GM19099 (cell line): Measurements from ENCODE around the gene GRID1.

Source experiments
- POLR2A ChIP-seq: IDR thresholded peaks from 3 replicates; pipeline ENCODE4 v1.6.1; 2011; ENCODE audit warnings: low read depth; ENCODE audit not compliant: insufficient read length; ENCODE audit errors: extremely low read depth

Gene GRID1

DNA sequence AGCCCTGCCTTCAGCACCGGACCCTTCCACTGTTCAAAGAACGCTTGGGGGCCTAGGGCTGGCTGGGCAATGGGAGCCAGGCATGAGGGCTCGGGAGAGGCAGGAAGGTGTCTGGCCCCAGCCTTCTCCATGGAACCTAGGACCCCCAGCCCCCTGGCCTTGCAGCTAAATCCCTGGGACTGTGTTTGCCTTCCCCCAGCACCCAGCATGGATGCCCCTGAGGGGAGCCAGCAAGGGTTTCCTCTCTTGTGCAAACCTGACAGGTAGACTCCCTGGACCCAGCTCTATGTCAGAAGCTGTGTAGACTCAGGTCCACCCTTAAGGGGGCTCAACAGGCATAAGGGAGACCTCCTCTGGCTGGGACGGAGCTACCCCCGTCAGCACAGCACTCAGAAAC is 288.0 kb downstream of the GRID1 start:
- TF ChIP-seq POLR2A: no peak

DNA sequence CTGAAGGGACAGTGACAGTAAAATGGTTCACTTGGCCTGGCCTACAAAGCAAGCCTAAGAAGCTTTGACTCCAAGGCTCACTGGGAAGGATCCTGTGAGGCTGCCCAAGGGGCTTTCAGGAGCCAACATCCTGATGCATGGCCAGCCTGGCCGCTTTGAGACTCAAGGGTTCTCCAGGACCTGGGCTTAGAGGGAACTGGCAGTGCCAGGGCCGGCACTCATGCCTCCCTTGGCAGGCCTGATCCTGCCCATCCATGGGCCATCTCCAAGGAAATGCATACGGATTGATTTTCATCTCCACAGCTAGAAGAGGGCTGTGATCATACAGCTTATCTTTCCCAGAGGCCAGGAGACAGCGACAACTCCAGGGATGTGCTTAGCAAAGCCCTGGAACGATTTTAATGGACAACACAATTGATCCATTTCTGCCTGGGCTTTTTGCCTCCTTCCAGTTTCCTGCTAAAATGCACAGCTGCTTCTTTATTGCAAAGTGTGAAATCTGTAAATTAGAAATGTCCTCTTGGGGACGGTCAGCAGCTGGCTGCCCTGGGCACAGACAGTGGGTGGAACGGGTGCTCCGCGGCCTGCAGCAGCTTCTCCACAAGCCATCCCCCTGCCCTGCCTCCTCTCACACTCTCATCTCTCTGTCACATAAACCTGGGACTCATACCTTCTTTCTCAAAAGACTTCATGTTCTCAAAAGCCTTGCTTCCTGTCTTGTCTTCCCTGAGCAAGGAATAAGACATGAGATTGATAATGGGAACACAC is 288.5 kb downstream of the GRID1 start:
- no peak for TF ChIP-seq POLR2A

DNA sequence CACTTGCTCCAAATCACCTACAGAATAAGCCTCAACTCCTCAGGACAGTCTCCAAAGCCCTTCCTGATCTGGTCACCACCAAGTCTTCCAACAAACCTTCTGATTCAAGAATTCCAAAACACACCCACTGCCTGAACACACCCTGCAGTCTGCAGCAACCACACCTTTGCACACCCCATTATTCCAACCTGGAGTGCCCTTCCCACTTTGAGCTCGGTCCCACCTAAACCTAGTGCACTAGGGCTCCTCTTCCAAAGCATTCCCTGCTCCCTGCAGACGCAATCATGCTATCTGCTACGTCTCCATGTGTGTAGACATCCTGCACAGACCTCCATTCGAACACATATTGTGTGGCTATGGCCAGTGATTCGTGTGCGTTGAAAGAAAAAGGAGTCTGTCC is 289.3 kb downstream of the GRID1 start:
- no peak for TF ChIP-seq POLR2A

DNA sequence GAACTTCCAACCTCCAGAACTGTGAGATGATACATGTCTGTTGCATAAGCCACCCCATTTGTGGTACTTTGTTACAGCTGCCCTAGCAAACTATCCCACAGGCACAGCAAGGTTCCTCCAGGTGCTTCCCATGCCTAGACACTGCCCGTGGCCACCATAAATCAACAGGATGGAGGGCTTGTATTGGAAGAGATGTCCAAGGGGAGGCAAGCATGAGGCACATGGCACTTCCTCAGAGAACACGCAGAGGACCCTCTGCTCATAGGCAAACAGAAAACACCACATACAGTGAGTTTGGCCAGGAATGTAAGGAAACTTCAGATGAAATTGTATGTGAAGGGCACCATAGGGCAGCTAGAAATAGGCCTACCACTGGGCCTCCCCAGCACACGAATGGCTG is 291.1 kb downstream of the GRID1 start:
- no peak for TF ChIP-seq POLR2A

DNA sequence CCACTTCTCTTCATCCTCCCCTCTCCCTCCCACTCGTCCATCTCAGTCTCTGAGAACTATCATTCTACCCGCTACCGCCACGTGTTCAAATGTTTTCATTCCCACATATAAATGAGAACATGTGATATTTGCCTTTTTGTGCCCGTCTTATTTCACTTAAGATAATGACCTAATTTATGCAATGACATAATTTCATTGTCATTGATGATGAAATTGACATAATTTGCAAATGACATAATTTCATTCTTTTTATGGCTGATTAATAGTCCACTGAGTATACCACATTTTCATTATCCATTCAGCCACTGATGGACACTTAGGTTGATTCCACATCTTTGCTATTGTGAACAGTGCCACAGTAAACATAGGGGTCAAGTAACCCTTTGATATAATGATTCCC is 292.3 kb downstream of the GRID1 start:
- TF ChIP-seq POLR2A: no peak

DNA sequence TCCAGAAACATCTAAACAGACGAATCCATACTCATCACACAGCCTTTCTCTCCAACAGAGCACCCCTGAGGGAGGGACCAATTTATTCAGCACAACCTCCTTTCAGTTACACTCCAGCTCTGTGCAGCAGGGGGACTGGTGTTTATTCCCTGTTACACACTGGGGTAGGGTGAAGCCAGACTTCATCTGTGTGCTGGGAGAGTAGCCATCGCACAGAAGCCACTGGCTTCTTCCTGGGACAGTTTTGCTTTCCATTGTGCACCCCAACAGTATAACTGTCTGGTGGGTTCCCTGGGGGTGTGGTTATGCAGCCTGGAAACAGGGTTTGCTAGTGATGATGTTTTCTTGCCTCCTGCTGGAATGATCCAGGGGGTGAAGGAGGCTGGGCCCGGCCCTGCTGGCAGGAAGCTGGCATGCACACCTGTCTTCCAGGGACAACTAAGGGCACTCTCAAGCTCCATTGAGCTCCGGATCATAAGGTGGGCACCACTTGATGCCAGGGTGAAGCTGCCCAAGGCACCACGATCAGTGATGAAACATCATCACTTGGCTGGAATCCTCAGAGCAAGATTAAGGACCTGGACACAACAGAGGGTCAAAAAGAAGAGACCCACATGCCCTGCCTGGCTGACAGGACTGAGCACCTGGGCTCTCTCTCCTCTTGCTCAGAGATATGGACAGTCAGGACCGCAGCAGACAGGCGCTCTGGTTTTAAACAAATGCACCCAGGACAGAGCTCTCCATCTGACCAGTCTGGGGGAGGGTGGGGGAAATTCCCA is 293.2 kb downstream of the GRID1 start:
- TF ChIP-seq POLR2A: no peak

DNA sequence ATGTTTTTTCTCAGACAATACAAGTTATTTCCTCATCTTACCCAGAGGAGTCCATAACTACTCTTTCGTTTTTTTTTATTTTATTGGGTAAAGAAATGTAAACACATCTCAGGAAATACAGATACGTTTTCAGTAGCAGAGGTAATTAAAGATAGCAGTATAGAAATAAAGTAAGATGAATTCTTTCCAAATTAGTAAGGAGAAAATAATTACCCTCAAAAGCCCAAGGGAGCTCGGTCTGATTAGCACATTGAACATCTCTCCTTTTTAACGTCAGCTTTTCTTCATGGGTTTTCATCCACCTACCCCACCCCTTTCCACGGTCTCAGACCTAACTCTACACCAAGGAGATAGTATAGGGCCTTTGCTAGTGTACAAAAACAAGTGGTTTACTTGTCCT is 294.2 kb downstream of the GRID1 start:
- no peak for TF ChIP-seq POLR2A

DNA sequence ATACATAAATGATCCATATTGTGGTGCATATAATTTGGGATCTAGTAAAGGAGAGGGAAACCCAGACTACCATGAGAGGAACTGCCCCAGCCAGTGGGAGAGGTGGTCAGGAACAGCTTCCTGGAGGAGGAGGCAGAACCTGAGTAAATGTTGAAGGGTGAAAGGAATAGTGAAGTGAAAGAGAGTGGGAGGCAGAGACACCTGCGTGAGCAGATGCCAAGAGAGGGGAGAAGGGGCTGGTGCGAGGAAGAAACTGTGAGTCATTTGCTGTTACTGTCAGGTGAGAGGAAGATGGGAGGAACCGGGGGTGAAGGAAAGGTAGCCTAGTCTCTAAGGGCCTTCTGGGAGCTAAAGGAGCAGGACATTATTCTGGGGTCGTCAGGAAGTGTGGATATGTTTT is 294.8 kb downstream of the GRID1 start:
- TF ChIP-seq POLR2A: no peak

DNA sequence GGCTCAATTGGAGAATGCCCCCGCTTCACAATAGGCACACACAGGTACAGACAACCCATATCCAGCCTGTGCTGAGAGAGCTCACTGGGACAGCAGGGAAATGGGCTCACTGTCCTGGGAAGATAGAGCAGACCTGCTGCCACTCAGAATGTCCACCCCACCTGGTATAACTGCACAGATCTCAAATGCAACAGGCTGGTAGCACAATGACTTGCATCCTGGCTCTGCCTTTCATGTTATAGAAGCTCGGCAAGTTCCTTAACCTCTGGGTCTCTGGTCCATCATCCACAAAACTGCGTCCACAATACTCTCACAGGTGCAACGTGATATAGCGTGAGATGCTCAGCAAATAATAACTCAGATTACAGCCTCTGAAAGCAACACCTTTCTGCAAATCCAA is 295.4 kb downstream of the GRID1 start:
- no peak for TF ChIP-seq POLR2A

DNA sequence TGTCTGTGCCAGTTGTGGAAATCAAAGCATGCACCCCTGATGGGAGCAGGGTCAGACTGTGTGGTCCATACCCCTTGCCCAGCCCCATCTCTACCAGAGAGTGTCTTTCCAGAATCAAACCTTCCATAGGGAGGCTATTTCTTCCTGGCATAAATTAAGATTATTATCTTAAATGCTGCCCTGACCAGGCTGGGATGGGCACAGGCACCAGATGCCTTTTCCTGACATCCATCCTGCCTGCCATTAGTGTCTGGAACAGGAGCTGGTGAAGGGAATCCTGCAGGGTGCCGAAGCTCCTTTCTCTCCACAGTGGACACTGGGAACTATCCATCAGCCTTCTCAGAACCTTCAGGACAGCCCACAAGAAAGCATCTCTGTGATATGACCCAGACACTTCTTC is 296.3 kb downstream of the GRID1 start:
- TF ChIP-seq POLR2A: no peak

DNA sequence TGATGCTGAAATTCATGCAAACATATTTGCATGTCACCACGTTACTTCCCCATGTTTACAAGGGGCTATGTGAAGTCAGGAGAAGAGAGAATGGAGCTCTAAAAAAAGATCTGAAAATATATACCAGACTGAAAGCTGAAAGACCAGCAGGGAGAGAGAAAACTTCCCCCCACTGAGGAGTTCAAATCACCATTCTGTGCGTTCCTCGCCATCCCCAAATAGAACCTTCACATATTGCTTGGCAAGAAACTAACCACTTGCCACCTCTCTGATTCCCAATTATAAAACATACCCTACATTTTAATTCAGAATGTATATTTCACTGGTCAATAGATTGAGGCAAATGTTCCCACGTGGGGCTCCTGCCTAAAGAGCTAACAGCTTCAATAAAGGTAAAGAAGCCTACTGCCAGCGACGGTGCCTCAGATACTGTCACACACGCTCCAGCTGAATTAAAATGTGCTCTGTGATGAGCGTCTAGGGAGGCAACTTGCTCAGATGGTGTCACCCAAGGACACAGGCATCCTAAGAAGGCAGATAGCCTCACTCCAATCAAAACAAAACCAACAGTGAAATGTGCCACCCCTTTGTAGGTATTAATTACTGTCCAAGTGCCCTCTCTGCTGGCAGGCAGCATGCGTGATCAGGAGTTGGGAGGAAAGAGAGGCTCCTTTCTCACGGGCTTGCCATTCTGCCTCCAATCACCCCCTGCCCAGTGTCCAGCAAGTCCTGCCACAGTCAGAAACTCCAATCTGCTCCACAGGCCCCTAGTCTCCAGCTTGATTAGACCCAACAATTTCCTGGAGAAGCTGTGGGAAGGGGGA is 298.2 kb downstream of the GRID1 start:
- no peak for TF ChIP-seq POLR2A

DNA sequence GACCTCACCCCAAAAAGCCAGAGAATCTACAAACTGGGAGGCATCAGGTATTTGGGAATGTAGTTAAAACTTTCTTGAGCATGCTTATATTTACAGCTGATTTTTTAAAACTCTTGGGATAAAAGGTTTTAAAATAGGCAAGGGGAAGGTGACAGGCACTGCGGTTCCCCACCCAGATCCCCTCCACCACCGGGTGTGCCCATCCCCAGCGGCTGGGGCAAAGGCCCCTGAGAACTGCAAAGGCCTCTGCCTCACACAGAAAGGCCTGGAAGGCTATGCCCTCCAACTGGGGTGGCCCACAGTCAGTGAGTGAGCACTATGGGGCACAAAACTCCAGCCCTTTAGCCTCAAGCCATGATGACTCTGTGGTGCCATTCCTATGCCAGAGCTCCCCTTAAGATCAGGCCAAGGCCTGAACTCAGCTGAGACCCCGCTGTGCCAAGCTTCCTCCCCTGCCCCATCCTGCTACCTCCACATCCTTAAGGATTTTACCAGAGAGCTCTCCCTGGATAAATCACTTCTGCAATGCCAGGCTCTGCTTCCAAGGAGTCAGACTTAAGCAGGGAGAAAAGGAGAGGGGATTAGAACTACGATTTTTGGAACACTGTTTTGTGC is 299.1 kb downstream of the GRID1 start:
- no peak for TF ChIP-seq POLR2A

DNA sequence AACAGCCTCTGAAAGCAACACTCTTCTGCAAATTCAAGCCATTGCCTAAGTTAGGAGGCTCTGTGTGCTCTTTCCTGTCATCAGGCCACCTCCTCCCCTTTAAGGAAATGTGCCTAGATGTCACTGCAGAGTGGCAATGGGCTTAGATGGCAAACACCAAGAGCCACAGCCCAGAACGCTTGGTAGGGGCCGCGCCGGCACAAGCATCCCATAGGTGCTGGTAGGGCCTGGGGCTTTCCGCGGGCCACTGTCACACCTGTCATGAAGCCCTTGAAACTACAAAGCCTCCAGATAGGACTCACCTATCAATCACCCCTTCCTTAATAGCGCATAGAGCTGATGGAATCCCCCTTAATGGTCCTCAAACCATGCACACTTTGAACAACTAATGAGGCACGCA is 299.9 kb downstream of the GRID1 start:
- no peak for TF ChIP-seq POLR2A

DNA sequence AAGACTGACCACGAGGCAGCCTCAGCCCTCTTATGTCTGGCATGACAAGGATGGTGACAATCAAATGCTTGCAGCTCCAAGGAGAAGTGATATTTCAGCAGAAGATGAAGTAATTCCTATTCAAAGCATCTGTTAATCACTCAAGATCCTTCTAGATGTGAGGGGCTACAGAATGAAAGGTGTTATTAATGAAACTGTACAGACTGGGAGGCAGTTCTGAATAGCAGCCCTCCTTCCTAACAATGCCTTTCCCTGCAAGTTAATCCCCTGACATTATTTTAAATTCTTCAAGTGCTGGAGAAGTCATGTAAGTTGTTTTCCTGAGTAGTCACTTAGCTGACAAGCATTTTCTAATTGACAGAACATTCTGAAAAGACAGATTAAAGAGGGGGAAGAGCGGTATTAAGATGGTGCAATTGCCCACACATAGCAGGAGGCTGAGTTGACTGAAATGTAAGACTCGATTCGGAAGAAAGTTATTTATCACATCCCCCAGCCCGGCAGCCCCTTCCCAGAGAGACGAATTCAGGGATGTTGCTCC is 300.8 kb downstream of the GRID1 start:
- TF ChIP-seq POLR2A: no peak

DNA sequence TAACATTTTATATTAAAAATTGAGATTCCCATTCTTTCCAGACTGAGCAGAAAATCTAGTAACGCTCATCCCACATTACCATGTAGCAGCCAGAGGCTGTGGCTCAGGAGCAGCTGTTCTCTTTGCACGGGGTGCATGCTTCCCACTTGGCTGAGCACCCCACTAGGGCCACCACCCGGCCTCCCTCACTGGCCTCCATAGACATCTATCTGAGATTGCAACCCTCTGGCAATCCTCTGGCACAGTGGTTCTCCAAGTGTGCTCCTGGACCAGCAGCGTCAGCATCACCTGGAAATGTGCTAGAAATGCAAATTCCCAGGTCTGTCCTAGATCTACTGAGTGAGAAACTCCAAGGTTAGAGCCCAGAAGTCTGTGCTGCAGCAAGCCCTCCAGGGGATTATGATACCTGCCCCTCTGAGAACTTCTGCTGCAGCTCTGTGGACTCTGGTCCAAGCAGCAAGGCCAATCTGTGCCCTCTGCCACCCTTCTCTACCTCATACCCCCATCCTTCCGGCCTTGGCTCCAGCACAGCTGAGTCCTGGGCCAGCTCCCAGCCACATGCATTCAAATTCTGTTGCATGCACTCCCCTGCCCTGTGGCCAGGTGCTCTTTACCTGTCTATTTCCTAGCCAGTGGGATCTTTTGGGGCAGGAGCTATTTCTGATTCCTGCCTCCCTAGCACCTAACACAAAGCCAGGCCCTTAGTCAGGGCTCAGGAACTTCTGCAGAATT is 301.5 kb downstream of the GRID1 start:
- no peak for TF ChIP-seq POLR2A

DNA sequence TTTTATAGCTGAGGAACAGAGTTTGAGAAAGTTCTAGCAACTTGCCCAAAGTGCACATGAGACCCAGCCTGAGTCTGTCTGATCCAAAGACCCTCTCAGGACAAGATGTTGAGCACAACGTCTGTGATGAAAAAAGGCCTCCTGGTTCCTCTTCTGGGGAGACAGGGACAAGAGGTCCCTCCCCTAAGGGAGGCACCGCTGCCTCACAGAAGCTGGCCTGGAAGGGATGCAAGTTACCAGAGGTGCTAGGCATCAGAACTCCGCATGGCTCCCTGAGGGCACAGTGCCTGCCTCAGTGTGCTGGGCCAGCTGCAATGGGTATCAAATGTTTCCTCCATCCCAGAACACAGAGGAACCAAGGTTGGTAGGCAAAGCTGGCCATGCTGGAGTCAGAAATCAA is 302.4 kb downstream of the GRID1 start:
- no peak for TF ChIP-seq POLR2A
